K562 (cell line): ENCODE measurements around the gene TMEM209. TPM values are rescaled to one million over a fixed set of nuclear protein-coding genes. Genes with fewer than 3 reads are reported as not detected.

Source experiments
- CREB1 ChIP-seq, 2 experiments: sonication (generic) in 1 of 2; formaldehyde crosslinking in 1 of 2; IDR thresholded peaks; 2 replicates each; pipeline versions ENCODE4 v1.6.1 to v1.8.0; 2012 to 2022; ENCODE audit warnings: inconsistent platforms in 1 of 2, mild to moderate bottlenecking in 1 of 2, missing genetic modification reagents in 1 of 2, moderate library complexity in 1 of 2
- EWSR1 ChIP-seq: fragments of 450-650 bp; IDR thresholded peaks from 2 replicates; pipeline ENCODE4 v1.6.1; 2018; ENCODE audit warnings: borderline replicate concordance, mild to moderate bottlenecking, low read depth, moderate library complexity; ENCODE audit not compliant: partially characterized antibody
- HNRNPH1 ChIP-seq: fragments of 200-400 bp; formaldehyde crosslinking; optimal IDR thresholded peaks from 2 replicates; pipeline ENCODE3; 2017; ENCODE audit warnings: low read depth, mild to moderate bottlenecking, low read length, moderate library complexity
- PTTG1 ChIP-seq: fragments of 450-650 bp; IDR thresholded peaks from 2 replicates; pipeline ENCODE4 v1.6.1; 2016; ENCODE audit warnings: low read depth, mild to moderate bottlenecking, missing genetic modification characterization, missing compliant biosample characterization
- RBM34 ChIP-seq: fragments of 200-400 bp; formaldehyde crosslinking; IDR thresholded peaks from 2 replicates; pipeline ENCODE4 v1.6.1; 2018; ENCODE audit warnings: low read length, borderline replicate concordance; ENCODE audit not compliant: insufficient read depth
- TCF3 ChIP-seq: sonication (generic); formaldehyde crosslinking; IDR thresholded peaks from 2 replicates; pipeline ENCODE4 v1.4.0; 2020; ENCODE audit warnings: mild to moderate bottlenecking, missing genetic modification reagents
- TEAD4 ChIP-seq, 2 experiments: sonication (generic) in 1 of 2; formaldehyde crosslinking in 1 of 2; IDR thresholded peaks; 2 replicates each; pipeline versions ENCODE4 v1.6.1 to v1.8.0; 2012 to 2022; ENCODE audit warnings: borderline replicate concordance in 1 of 2, inconsistent platforms in 1 of 2, low read length in 1 of 2, mild to moderate bottlenecking in 1 of 2, missing genetic modification reagents in 1 of 2
- TSC22D4 ChIP-seq: fragments of 450-650 bp; IDR thresholded peaks from 2 replicates; pipeline ENCODE4 v1.6.1; 2016; ENCODE audit warnings: missing genetic modification characterization, missing biosample characterization, control low read depth
- ZNF316 ChIP-seq: fragments of 450-650 bp; IDR thresholded peaks from 2 replicates; pipeline ENCODE4 v1.6.1; 2016
- ZNF780A ChIP-seq: fragments of 250-450 bp; sonication (Bioruptor Pico); IDR thresholded peaks from 2 replicates; pipeline ENCODE4 v1.5.0; 2021; ENCODE audit warnings: mild to moderate bottlenecking
- polyA plus RNA-seq, 8 experiments: library from polyadenylated mRNA; depleted of rRNA in 4 of 8; stranded (reverse) in 5 of 8; unstranded in 3 of 8; fragments of >200 nt; fragmentation: Nextera tagmentation in 2 of 8; fragmentation: Illumina TruSeq in 1 of 8; extraction: Ambion mirVana in 2 of 8; extraction: Trizol in 1 of 8; gene quantifications; 2 replicates each; pipeline versions ENCODE4 v1.2.1 to v1.2.3, GENCODE V29; 2011 to 2014; ENCODE audit warnings: inconsistent platforms in 1 of 8, missing spikeins in 1 of 8
- total RNA-seq, 7 experiments: library from RNA; depleted of rRNA in 6 of 7; stranded (reverse); fragments of >200 nt in 6 of 7; fragmentation: Illumina TruSeq in 2 of 7; extraction: Trizol in 2 of 7; gene quantifications; 2 replicates each; pipeline versions ENCODE4 v1.2.1 to v1.2.3, GENCODE V29; 2011 to 2021; ENCODE audit warnings: low replicate concordance in 1 of 7
- TF ChIP-seq, protein P1 (sequence below): sonication (generic); formaldehyde crosslinking; IDR thresholded peaks from 2 replicates; pipeline ENCODE4 v1.8.0; 2023; ENCODE audit warnings: mild to moderate bottlenecking, missing genetic modification reagents

TMEM209 gene
- total and polyA plus RNA-seq, 9 of the 15 experiments (the other 6 are each of a cell fraction or from before 2014, with no cell fraction given) = 36.8 to 116 (median 76.6) TPM

DNA sequence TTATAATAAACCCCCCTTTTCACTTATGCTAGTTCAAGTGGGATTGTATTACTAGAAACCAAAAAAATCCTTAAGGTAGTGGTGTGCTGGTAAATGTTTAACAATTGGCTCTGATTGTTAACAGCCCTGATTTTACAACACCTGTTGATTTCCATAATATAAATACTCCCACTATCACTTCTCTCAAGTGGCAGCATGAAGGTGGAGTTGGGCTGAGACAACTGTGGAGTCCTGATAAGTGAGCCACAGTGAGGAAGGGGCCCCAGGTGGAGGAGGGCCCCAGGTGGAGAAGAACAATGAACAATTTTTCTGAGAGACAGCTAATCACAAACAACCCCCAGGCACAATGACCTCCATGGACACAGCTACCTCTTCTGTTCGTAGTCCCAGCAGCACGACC, 28.9 kb upstream of the TMEM209 start (continued):
- TF ChIP-seq, protein P1, sequence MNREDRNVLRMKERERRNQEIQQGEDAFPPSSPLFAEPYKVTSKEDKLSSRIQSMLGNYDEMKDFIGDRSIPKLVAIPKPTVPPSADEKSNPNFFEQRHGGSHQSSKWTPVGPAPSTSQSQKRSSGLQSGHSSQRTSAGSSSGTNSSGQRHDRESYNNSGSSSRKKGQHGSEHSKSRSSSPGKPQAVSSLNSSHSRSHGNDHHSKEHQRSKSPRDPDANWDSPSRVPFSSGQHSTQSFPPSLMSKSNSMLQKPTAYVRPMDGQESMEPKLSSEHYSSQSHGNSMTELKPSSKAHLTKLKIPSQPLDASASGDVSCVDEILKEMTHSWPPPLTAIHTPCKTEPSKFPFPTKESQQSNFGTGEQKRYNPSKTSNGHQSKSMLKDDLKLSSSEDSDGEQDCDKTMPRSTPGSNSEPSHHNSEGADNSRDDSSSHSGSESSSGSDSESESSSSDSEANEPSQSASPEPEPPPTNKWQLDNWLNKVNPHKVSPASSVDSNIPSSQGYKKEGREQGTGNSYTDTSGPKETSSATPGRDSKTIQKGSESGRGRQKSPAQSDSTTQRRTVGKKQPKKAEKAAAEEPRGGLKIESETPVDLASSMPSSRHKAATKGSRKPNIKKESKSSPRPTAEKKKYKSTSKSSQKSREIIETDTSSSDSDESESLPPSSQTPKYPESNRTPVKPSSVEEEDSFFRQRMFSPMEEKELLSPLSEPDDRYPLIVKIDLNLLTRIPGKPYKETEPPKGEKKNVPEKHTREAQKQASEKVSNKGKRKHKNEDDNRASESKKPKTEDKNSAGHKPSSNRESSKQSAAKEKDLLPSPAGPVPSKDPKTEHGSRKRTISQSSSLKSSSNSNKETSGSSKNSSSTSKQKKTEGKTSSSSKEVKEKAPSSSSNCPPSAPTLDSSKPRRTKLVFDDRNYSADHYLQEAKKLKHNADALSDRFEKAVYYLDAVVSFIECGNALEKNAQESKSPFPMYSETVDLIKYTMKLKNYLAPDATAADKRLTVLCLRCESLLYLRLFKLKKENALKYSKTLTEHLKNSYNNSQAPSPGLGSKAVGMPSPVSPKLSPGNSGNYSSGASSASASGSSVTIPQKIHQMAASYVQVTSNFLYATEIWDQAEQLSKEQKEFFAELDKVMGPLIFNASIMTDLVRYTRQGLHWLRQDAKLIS (CRISPR knock-in tag) = no peak
- TF ChIP-seq PTTG1 (tag) = no peak
- TF ChIP-seq ZNF316 = no peak
- TF ChIP-seq RBM34 = no peak
- TF ChIP-seq HNRNPH1 = no peak
- peak; percentile 74 for TF ChIP-seq TCF3
- TF ChIP-seq TEAD4 (IDR thresholded peaks at IDR 0.05; ENCODE audit: low read length) = peak; percentile 60
- no peak for TF ChIP-seq TEAD4 (CRISPR knock-in tag; IDR thresholded peaks at IDR 0.05; ENCODE audit: borderline replicate concordance)
- TF ChIP-seq TSC22D4 (tag) = no peak
- TF ChIP-seq EWSR1 = no peak
- no peak for TF ChIP-seq CREB1 (IDR thresholded peaks at IDR 0.05)
- TF ChIP-seq CREB1 (CRISPR knock-in tag; IDR thresholded peaks at IDR 0.05) = no peak
- no peak for TF ChIP-seq ZNF780A
